GM12801 (cell line): ENCODE measurements around the gene ATP2B2.

ENCODE experiments used
- TF ChIP-seq, protein P1 (sequence below): IDR thresholded peaks from one replicate; pipeline ENCODE4 v1.5.1; 2011; ENCODE audit warnings: control low read depth; ENCODE audit not compliant: insufficient read length; ENCODE audit errors: extremely low read depth

The ATP2B2 gene

DNA sequence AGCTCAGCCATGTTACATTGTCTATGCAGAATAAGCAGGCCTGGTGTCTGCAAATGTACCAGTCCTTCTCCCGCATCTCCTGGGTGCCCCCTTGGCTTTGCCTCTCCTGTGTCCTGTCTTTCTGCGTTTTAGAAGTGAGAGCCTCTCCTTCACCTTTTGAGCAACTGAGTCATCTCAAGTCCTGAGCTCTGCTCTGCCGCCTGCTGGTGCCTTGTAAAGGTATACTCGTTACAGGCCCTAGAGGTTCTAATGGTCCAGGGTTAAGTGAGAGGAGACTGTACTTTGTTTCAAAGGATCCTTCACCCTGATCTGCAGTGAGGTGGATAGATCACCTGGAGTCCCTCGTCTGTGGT, 225.2 kb downstream of the ATP2B2 start:
- TF ChIP-seq, protein P1, sequence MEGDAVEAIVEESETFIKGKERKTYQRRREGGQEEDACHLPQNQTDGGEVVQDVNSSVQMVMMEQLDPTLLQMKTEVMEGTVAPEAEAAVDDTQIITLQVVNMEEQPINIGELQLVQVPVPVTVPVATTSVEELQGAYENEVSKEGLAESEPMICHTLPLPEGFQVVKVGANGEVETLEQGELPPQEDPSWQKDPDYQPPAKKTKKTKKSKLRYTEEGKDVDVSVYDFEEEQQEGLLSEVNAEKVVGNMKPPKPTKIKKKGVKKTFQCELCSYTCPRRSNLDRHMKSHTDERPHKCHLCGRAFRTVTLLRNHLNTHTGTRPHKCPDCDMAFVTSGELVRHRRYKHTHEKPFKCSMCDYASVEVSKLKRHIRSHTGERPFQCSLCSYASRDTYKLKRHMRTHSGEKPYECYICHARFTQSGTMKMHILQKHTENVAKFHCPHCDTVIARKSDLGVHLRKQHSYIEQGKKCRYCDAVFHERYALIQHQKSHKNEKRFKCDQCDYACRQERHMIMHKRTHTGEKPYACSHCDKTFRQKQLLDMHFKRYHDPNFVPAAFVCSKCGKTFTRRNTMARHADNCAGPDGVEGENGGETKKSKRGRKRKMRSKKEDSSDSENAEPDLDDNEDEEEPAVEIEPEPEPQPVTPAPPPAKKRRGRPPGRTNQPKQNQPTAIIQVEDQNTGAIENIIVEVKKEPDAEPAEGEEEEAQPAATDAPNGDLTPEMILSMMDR = no peak

DNA sequence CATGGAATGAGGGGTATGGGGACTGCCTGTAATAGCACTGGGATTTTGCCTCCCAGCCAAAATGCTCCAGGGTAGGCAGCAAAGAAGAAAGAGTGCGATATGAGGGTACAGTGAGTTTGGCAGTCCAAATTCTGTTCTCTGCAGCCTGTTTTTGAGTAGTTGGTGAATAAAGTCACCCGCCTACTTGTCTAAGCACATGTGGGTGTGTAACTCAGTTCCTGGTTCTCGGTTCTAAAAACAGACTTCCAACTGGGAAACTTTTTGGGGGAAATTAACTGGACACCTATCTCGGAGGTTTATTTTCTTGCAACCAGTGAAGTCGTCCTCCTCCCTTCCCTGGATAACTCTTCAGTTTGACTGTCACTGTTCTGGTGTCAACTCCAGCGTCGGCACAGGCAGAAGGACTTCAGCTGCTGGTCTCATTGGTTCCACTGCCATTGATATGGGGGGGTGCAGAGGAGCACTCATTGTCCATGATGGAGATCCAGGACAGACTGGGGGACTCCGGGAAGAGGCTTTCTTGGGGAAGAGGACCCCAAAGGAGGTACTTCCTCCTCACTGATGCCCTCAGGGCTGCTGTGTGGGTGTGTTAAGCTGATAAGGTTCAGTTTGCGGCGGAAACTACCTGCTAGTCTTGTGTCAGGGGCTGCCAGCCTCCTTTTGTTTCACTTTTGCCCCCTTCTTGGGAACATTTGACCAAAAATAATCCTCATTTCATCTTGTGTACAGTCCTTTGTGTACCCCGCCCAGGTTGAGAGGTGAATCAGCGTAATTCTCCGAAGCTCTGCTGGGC, 225.8 kb downstream of the ATP2B2 start:
- TF ChIP-seq, protein P1 = no peak

DNA sequence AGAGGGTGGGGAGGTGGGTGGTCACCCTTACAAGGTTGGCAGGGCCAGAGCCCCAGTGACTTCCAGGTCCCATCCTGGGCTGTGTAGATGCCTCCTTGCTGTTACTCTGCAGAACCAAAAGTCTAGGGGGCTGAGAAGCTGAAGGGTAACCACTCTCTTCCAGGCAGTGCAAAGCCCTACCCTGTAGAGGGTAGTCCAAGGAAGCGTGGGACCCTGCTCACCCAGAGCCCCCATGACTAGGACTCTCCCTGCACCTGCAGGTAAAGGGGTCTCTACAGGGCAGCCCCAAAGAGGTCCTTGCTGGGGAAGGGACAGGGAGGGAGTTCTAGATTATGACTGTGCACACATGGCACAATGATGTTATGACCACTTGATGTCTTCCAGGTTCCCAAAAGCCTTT, 226.9 kb downstream of the ATP2B2 start:
- TF ChIP-seq, protein P1 = no peak

DNA sequence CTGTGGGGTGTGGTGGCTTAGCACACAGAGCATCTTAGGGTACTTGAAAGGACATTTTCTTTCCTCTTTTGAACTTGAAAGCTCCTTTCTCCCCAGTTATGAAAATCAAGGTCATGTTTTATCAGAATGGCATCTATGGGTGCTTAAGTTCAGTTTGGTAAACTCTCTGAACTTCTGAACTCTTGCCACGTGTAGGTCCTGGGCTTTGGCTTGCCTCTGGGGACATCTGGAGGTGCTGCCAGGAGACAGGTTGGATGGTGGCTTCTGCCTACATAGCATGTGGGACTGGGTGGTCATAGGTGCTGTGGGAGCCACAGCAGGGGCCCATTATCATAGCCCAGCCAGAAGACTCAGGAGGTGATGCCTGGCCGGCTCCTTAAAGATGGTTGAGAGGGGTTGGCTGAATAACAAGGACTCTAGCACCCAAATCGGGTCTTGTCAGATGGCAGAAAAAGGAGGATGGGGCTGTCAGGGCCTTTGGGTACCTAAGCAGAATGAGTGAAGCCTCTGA, 228.2 kb downstream of the ATP2B2 start:
- TF ChIP-seq, protein P1 = no peak

DNA sequence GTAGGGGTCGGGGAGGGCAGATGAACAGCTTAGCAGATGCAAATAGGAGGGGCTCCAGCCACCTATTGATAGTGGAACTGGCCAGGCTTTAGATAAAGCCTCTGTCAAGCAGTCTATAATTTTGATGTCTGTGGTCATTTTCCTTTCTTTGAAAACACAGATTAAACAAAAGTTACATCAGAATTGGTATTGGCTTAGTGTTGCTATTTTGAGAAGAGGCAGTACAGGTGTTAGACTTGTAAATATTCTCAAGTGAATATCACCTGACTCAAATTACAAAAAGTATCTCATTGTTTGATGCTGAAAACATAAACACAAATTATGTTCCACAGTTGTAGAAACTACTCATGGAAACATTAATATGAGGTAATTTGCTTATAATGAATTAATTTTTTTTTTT, 230.8 kb downstream of the ATP2B2 start:
- TF ChIP-seq, protein P1 = no peak
